ENCODE results near the gene HHIP. TPM values are rescaled to one million over a fixed set of nuclear protein-coding genes. Genes with fewer than 3 reads are reported as not detected.

HHIP gene
- total RNA-seq, 2 donors from 2014 or later: not detected

DNA sequence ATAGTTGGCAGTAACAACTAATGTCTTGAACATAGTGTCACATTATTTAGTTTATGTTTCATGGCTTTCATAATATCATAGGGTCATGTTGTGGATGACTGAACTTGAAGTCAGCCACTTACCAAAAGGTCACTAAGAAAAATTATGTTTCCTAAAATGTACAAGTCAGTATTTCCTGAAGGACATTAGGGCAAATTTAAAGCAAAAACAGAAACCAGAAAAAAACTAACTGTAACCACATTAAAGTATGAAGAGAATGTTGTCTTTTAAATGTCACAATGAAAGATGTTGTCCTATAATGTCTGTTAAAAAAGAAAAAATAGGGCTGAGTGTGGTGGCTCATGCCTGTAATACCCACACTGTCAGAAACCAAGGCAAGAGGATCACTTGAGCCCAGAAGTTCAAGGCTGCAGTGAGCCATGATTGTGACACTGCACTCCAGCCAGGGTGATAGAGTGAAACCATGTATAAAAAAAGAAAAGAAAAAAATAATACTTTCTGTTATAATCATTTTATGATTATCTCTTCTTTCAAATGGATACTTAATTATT, 55.8 kb downstream of the HHIP start:
- Mint-ChIP-seq H3K4me3 (no peak overlapping the region), H3K36me3 (ENCODE audit: low read depth) (no peaks in the 10 kb centered on the region), H3K27me3 (peaks cover 16% of the 10 kb centered on the region), H3K27ac (no peak overlapping the region), H3K4me1 (no peaks in the 10 kb centered on the region)
- ATAC-seq (no peak), DNase-seq (no peak)
- no peaks in the 10 kb centered on the region for H3K9me3 ChIP-seq (ENCODE audit: control insufficient read depth, low read length, poor library complexity, severe bottlenecking)

- DNase-seq (no peak), ATAC-seq (no peak)
- peaks cover 16% of the 10 kb centered on the region for H3K27me3 Mint-ChIP-seq
- H3K9me3 ChIP-seq (ENCODE audit: control insufficient read depth, low read length, poor library complexity, severe bottlenecking): no peaks in the 10 kb centered on the region
- H3K4me3 Mint-ChIP-seq: no peak overlapping the region
- no peaks in the 10 kb centered on the region for H3K4me1 Mint-ChIP-seq
- H3K27ac Mint-ChIP-seq: no peak overlapping the region
- H3K36me3 Mint-ChIP-seq (ENCODE audit: low read depth): no peaks in the 10 kb centered on the region
These were observed 57.5 kb downstream of the HHIP start for GRCh38 chr4:144703494-144703893.

DNA sequence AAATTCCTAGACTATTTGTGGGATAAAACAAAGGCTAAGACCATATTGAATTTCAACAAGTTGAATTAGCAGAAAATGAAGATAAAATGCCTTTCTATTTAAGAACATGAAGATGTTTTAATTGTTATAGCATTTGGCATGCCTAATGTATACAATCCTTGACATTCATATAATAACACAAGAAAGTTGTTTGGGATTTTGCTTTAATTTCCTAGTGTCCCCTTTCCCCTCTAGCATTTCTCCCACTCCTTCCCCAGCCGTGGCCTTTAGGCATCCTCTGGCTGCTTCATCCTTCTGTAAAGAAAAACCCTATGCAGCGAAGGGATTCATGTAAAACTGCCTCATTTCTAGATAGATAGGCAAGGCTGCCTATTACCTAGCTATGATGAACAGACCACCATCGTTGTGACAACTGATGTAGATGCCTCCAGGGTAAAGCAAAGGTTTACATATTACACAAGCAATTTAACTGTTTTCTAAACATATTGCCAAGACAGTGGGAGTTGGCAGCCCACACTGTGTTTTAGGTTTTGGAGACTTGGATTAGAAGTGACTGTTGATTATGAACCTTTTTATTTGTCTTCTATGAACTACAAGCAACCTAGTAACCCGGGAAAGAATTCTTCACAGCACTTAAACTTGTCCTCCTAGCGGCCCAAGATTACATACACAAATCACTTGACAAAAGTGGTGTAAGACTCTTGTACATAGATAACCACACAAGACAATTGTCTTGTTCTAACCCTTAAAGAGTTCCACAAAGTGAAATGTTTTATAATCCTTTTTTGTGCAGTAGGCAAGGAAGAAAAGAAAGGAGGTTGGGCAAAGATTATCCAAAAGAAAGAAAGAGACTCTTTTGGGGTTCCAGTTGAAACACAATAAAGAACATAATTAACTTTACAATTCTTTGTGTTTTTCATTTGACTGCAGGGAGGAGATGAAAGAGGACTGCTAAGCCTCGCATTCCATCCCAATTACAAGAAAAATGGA, 59.9 kb downstream of the HHIP start:
- no peak for ATAC-seq
- DNase-seq: no peak
- Mint-ChIP-seq H3K27ac (no peak overlapping the region), H3K4me3 (no peak overlapping the region), H3K4me1 (no peaks in the 10 kb centered on the region), H3K36me3 (ENCODE audit: low read depth) (no peaks in the 10 kb centered on the region), H3K27me3 (peaks cover 16% of the 10 kb centered on the region)
- H3K9me3 ChIP-seq (ENCODE audit: control insufficient read depth, low read length, poor library complexity, severe bottlenecking): no peaks in the 10 kb centered on the region

DNA sequence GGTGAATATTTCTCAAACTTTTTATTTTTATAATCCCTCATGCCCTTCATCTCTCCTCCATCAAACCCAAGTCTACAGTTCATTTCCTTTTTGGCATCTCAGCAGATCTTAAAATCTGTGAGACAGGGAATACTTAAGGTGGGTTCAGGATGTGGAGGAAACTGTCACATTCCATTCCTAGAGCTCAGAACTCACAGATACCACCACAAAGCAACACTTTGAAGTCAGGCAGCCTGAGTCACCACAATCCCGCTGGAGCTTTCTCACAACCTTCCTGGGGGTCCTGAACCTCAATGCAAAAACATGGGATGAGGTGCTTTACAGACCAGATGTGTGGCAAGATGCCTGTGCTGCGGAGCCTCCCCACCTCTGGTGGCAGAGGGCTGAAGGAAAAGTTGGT, 63.2 kb downstream of the HHIP start:
- ATAC-seq (no peak), DNase-seq (no peak)
- H3K27me3 Mint-ChIP-seq: peaks cover 4% of the 10 kb centered on the region
- no peaks in the 10 kb centered on the region for H3K36me3 Mint-ChIP-seq (ENCODE audit: low read depth)
- no peak overlapping the region for H3K4me3 Mint-ChIP-seq
- no peaks in the 10 kb centered on the region for H3K4me1 Mint-ChIP-seq
- no peaks in the 10 kb centered on the region for H3K9me3 ChIP-seq (ENCODE audit: control insufficient read depth, low read length, poor library complexity, severe bottlenecking)
- H3K27ac Mint-ChIP-seq: no peak overlapping the region

DNA sequence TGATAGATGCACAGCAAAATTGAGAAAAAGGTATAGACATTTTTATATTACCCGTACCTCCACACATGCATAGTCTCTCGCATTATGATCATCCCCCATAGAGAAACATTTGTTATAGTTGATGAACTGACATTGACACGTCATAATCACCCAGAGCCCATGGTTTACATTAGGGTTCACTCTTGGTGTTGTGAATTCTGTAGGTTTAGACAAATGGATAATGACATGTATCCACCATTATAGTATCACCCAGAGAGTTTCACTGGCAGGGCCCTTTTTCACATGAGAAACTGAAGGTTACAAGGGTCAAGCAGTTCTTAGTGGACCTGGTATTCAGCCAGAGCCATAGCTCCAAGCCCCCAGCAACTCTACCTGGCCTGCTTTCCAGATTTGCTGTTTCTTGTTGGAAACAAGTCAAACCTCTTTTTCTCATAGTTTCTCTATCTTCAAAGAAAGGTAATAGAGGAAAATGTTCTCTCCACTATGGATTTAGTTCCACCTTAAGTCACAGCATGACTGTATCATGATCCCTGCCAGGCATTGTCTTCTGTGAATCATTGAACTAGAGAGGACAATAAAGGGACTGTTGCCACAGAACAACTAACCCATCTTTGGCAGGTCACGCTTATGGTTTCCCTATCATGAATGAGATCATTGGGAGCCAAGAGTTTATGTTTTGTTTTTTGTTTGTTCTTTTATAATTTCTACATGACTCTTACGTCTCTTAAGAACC, 64.0 kb downstream of the HHIP start:
- no peak for ATAC-seq
- Mint-ChIP-seq H3K36me3 (ENCODE audit: low read depth) (no peaks in the 10 kb centered on the region), H3K27me3 (peaks cover 4% of the 10 kb centered on the region), H3K4me1 (no peaks in the 10 kb centered on the region), H3K4me3 (no peak overlapping the region), H3K27ac (no peak overlapping the region)
- no peak for DNase-seq
- no peaks in the 10 kb centered on the region for H3K9me3 ChIP-seq (ENCODE audit: control insufficient read depth, low read length, poor library complexity, severe bottlenecking)

GRCh38 chr4:144710526-144710912, 64.6 kb downstream of the HHIP start:
- H3K9me3 ChIP-seq (ENCODE audit: control insufficient read depth, low read length, poor library complexity, severe bottlenecking): no peaks in the 10 kb centered on the region
- DNase-seq (no peak), ATAC-seq (no peak)
- H3K4me3 Mint-ChIP-seq: no peak overlapping the region
- peaks cover 4% of the 10 kb centered on the region for H3K27me3 Mint-ChIP-seq
- no peak overlapping the region for H3K27ac Mint-ChIP-seq
- no peaks in the 10 kb centered on the region for H3K36me3 Mint-ChIP-seq (ENCODE audit: low read depth)
- no peaks in the 10 kb centered on the region for H3K4me1 Mint-ChIP-seq

DNA sequence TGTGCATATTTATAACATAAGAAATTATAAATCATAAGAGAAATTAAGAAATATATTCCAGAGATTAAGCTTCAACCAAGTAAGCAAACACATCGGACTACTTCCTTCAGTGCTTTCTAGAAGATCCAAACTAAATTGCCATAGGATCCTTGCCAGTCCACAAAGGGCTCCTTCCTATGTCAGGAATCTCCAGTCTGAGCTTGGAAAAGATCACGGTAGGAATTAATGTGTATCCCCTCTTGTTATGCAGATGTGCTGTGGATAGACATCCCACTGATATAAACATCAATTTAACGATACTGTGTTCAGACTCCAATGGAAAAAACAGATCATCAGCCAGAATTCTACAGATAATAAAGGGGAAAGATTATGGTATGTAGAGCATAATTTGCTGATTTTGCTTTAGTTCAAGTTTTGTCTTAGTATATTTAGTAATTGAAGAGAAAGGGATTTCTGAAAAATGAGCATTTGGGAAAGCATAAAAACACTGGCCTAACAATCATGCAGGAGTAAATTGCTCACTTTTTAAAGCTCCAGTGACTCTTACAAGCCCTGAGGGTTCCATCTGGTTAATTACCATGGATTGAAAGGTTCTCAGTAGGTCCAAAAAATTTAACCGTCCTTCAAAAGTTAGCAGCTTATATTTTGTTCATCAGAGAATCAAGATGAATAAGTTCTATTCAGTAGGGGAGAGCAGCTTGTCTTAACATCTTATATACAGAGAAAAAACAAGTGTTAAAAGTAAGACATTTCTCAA, 65.9 kb downstream of the HHIP start:
- H3K4me3 Mint-ChIP-seq: no peak overlapping the region
- H3K27ac Mint-ChIP-seq: no peak overlapping the region
- DNase-seq (no peak), ATAC-seq (no peak)
- no peaks in the 10 kb centered on the region for H3K36me3 Mint-ChIP-seq (ENCODE audit: low read depth)
- H3K27me3 Mint-ChIP-seq: no peaks in the 10 kb centered on the region
- H3K4me1 Mint-ChIP-seq: no peaks in the 10 kb centered on the region
- H3K9me3 ChIP-seq (ENCODE audit: control insufficient read depth, low read length, poor library complexity, severe bottlenecking): no peaks in the 10 kb centered on the region

- DNase-seq (no peak), ATAC-seq (no peak)
- Mint-ChIP-seq H3K4me3 (no peak overlapping the region), H3K27ac (no peak overlapping the region), H3K4me1 (no peaks in the 10 kb centered on the region), H3K27me3 (no peaks in the 10 kb centered on the region), H3K36me3 (ENCODE audit: low read depth) (no peaks in the 10 kb centered on the region)
- no peaks in the 10 kb centered on the region for H3K9me3 ChIP-seq (ENCODE audit: control insufficient read depth, low read length, poor library complexity, severe bottlenecking)
These were observed 66.8 kb downstream of the HHIP start for GRCh38 chr4:144712775-144713174.

DNA sequence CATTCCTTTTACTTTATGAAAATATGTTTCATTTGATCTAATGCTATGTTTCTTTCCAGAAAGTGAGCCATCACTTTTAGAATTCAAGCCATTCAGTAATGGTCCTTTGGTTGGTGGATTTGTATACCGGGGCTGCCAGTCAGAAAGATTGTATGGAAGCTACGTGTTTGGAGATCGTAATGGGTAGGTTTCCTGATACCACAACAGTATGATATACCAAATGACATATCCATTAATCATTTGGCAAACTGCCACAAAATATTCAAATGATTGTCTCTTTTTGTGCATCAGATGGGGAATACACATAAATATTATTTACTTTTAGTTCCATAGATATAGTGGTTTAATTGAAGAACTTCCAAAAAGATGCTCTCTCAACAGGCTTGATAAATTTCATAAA, 68.2 kb downstream of the HHIP start:
- ATAC-seq: no peak
- DNase-seq: no peak
- no peaks in the 10 kb centered on the region for H3K27me3 Mint-ChIP-seq
- no peaks in the 10 kb centered on the region for H3K9me3 ChIP-seq (ENCODE audit: control insufficient read depth, low read length, poor library complexity, severe bottlenecking)
- H3K4me1 Mint-ChIP-seq: no peaks in the 10 kb centered on the region
- no peaks in the 10 kb centered on the region for H3K36me3 Mint-ChIP-seq (ENCODE audit: low read depth)
- no peak overlapping the region for H3K27ac Mint-ChIP-seq
- H3K4me3 Mint-ChIP-seq: no peak overlapping the region

GRCh38 chr4:144715230-144715629, 69.3 kb downstream of the HHIP start:
- Mint-ChIP-seq H3K4me3 (no peak overlapping the region), H3K27me3 (no peaks in the 10 kb centered on the region), H3K27ac (no peak overlapping the region), H3K4me1 (no peaks in the 10 kb centered on the region), H3K36me3 (ENCODE audit: low read depth) (no peaks in the 10 kb centered on the region)
- no peak for ATAC-seq
- no peaks in the 10 kb centered on the region for H3K9me3 ChIP-seq (ENCODE audit: control insufficient read depth, low read length, poor library complexity, severe bottlenecking)
- DNase-seq: no peak

- Mint-ChIP-seq H3K27me3 (no peaks in the 10 kb centered on the region), H3K36me3 (ENCODE audit: low read depth) (no peaks in the 10 kb centered on the region), H3K4me3 (no peak overlapping the region), H3K27ac (no peak overlapping the region), H3K4me1 (no peaks in the 10 kb centered on the region)
- DNase-seq (no peak), ATAC-seq (no peak)
- H3K9me3 ChIP-seq (ENCODE audit: control insufficient read depth, low read length, poor library complexity, severe bottlenecking): no peaks in the 10 kb centered on the region
These were observed 70.8 kb downstream of the HHIP start for GRCh38 chr4:144716778-144717177.

DNA sequence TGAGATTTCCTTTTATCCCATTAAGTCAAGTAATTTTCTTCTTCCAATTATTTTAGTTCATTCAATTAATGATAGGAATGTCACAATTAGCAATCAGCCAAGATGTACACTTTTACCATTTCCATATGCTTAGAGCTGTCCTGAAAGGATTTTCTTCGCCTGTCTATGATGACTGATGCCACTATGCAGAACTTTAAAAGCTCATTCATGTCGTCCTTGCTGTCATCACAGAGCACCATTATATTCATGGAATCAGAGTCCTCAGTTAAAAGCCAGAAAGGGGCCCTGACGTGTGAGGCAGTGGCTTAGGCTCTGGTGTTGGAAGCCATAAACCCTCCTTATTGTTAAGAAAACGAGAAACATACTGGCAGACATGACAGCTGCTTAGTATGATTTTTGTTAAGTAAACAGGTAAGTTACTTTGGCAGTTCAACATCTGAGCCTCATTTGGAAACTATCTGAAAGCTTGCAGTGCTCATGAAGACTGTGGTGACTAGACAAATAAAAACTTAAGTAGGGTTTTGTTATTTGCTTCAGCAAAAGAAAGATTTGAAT, 73.1 kb downstream of the HHIP start:
- H3K36me3 Mint-ChIP-seq (ENCODE audit: low read depth): no peaks in the 10 kb centered on the region
- H3K4me1 Mint-ChIP-seq: no peaks in the 10 kb centered on the region
- DNase-seq: no peak
- no peak overlapping the region for H3K4me3 Mint-ChIP-seq
- H3K9me3 ChIP-seq (ENCODE audit: control insufficient read depth, low read length, poor library complexity, severe bottlenecking): no peaks in the 10 kb centered on the region
- no peak for ATAC-seq
- H3K27ac Mint-ChIP-seq: no peak overlapping the region
- peaks cover 5% of the 10 kb centered on the region for H3K27me3 Mint-ChIP-seq

DNA sequence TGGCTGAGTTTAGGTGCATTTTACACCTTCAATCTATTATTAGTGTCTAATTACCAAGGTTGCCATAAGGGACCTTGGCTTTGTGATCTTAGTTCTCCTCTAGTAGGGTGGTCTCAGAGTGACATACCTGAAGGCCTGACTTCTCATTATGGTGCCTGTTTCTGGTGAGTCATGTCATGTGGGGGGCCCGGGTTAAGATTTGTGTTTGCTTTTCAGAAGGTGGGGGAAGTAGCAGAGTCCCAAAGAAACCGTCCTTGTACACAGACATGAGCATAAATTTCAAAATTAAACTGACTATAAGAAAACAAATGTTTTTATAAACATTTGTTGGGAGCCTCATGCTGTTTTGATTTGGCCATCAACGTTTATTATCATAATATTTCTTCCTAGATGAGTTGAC, 74.5 kb downstream of the HHIP start:
- Mint-ChIP-seq H3K27ac (no peak overlapping the region), H3K27me3 (peaks cover 5% of the 10 kb centered on the region), H3K4me1 (no peaks in the 10 kb centered on the region), H3K4me3 (no peak overlapping the region), H3K36me3 (ENCODE audit: low read depth) (no peaks in the 10 kb centered on the region)
- ATAC-seq: no peak
- H3K9me3 ChIP-seq (ENCODE audit: control insufficient read depth, low read length, poor library complexity, severe bottlenecking): no peaks in the 10 kb centered on the region
- no peak for DNase-seq
